Measurements from ENCODE around the gene PCDHA4.

Gene PCDHA4

GRCh38 chr5:140855772-140856674 lies 49.2 kb downstream of the PCDHA4 start, which contains the start of gene PCDHA10:
PCDHA10 (plus strand) TSS chr5:140855897; CDS start chr5:140856049, 152 bp downstream.
- no peak for DNase-seq (ENCODE audit: low read depth)

DNA sequence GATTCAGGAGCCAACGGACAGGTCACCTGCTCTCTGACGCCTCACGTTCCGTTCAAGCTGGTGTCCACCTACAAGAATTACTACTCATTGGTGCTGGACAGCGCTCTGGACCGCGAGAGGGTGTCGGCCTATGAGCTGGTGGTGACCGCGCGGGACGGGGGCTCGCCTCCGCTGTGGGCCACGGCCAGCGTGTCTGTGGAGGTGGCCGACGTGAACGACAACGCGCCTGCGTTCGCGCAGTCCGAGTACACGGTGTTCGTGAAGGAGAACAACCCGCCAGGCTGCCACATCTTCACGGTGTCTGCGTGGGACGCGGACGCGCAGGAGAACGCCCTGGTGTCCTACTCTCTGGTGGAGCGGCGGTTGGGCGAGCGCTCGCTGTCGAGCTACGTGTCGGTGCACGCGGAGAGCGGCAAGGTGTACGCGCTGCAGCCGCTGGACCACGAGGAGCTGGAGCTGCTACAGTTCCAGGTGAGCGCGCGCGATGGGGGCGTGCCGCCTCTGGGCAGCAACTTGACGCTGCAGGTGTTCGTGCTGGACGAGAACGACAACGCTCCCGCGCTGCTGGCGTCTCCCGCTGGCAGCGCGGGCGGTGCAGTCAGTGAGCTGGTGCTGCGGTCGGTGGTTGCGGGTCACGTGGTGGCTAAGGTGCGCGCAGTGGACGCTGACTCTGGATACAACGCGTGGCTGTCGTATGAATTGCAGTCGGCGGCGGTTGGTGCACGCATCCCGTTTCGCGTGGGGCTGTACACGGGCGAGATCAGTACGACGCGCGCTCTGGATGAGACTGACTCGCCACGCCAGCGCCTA lies 50.5 kb downstream of the PCDHA4 start:
- no peak for DNase-seq (ENCODE audit: low read depth)

- DNase-seq (ENCODE audit: low read depth), result no peak
Measured at GRCh38 chr5:140857987-140858240, 51.0 kb downstream of the PCDHA4 start.

DNA sequence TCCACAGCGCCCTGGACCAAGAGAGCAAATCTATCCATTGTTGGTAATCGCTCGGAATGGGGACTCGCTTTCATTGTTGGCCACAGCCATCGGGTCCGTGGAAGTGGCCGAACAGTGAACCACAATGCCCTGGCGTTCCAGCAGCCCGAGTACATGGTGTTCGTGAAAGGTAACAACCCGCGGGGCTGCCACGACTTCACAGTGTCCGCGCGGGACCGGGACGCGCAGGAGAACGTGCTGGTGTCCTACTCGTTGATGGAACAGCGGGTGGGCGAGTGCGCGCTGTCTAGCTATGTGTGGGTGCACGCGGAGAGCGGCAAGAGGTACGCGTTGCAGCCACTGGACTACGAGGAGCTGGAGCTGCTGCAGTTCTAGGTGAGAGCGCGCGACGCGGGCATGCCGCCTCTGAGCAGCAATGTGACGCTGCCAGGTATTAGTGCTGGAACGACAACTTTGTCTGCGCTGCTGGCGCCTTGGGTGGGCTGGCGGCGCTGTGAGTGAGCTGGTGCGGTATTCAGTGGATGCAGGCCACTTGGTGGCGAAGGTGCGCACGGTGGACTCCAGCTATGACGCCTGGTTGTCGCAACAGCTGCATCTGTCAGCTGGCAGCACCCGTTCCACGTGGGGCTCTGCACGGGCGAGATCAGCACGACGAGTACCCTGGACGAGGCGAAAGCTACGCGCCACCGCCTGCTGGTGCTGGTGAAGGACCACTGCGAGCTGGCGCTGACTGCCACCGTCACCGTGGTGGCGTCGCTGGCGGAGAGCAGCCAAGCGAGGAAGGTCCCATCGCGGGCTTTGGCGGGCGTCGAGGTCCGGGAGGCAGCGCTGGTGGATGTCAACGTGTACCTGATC lies 55.8 kb downstream of the PCDHA4 start:
- DNase-seq (ENCODE audit: low read depth), result no peak

Measured in stimulated activated CD8-positive, alpha-beta memory T cell treated with anti-CD3 and anti-CD28 coated beads, Interleukin-7, amount 100 ng/mL, for 24 hours (primary cell).